IMR-90 (cell line): ENCODE measurements around the gene TANK.

Experiments
- CTCF ChIP-seq: conservative IDR thresholded peaks from 2 replicates; pipeline ENCODE4 v1.5.1; 2012; ENCODE audit warnings: mild to moderate bottlenecking, low read depth, low read length, improper control_type of control experiment
- MAZ ChIP-seq: IDR thresholded peaks from 2 replicates; pipeline ENCODE4 v1.6.1; 2012; ENCODE audit warnings: low read depth, mild to moderate bottlenecking, low read length, improper control_type of control experiment, moderate library complexity, borderline replicate concordance
- NFE2L2 ChIP-seq: fragments of 150-350 bp; IDR thresholded peaks from 2 replicates; pipeline ENCODE4 v1.6.1; 2016; ENCODE audit warnings: low read depth, mild to moderate bottlenecking, low read length
- RAD21 ChIP-seq: IDR thresholded peaks from 2 replicates; pipeline ENCODE4 v1.6.1; 2012; ENCODE audit warnings: low read length, improper control_type of control experiment
- TF ChIP-seq, protein P1 (sequence below): fragments of 150-350 bp; IDR thresholded peaks from 2 replicates; pipeline ENCODE4 v1.6.1; 2017; ENCODE audit warnings: mild to moderate bottlenecking, antibody characterized with exemption, low read length, low read depth

GRCh38 chr2:161170958-161171932, 11.0 kb downstream of the TANK start:
- TF ChIP-seq, protein P1, sequence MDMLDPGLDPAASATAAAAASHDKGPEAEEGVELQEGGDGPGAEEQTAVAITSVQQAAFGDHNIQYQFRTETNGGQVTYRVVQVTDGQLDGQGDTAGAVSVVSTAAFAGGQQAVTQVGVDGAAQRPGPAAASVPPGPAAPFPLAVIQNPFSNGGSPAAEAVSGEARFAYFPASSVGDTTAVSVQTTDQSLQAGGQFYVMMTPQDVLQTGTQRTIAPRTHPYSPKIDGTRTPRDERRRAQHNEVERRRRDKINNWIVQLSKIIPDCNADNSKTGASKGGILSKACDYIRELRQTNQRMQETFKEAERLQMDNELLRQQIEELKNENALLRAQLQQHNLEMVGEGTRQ = no peak
- TF ChIP-seq MAZ (no peak), CTCF (no peak), RAD21 (no peak), NFE2L2 (no peak)
